HepG2 (cell line): Measurements from ENCODE around the gene AGXT. TPM values are rescaled to one million over a fixed set of nuclear protein-coding genes. Genes with fewer than 3 reads are reported as not detected.

Source experiments
- ATF7 ChIP-seq, 2 experiments: fragments of 450-650 bp in 1 of 2; sonication (generic) in 1 of 2; formaldehyde crosslinking in 1 of 2; IDR thresholded peaks; 2 replicates each; pipeline versions ENCODE4 v1.4.0 to v1.6.1; 2016 to 2020; ENCODE audit warnings: antibody characterized with exemption in 1 of 2, mild to moderate bottlenecking in 1 of 2, missing genetic modification reagents in 1 of 2
- CENPX ChIP-seq: sonication (generic); formaldehyde crosslinking; IDR thresholded peaks from 2 replicates; pipeline ENCODE4 v1.9.0; 2021; ENCODE audit warnings: mild to moderate bottlenecking, missing genetic modification reagents, moderate library complexity
- CSRNP1 ChIP-seq: sonication (generic); formaldehyde crosslinking; IDR thresholded peaks from 2 replicates; pipeline ENCODE4 v1.8.1; 2023; ENCODE audit warnings: mild to moderate bottlenecking, missing genetic modification reagents
- EP300 ChIP-seq, 3 experiments: sonication (generic) in 1 of 3; formaldehyde crosslinking in 1 of 3; IDR thresholded peaks; 2 replicates each; pipeline versions ENCODE4 v1.5.1 to v1.6.1; 2011 to 2020; ENCODE audit warnings: low read depth in 2 of 3, low read length in 2 of 3, borderline replicate concordance in 1 of 3, improper control_type of control experiment in 1 of 3, mild to moderate bottlenecking in 1 of 3, missing genetic modification reagents in 1 of 3, moderate library complexity in 1 of 3
- MATR3 ChIP-seq: sonication (generic); formaldehyde crosslinking; IDR thresholded peaks from 2 replicates; pipeline ENCODE4 v1.4.0; 2020; ENCODE audit warnings: missing genetic modification reagents
- RFX1 ChIP-seq: fragments of 450-650 bp; IDR thresholded peaks from 2 replicates; pipeline ENCODE4 v1.6.1; 2017
- SAP130 ChIP-seq: IDR thresholded peaks from 2 replicates; pipeline ENCODE4 v1.6.1; 2016; ENCODE audit warnings: low read depth
- SMYD3 ChIP-seq: sonication (generic); formaldehyde crosslinking; IDR thresholded peaks from 2 replicates; pipeline ENCODE4 v1.8.1; 2023; ENCODE audit warnings: mild to moderate bottlenecking, missing genetic modification reagents
- SP2 ChIP-seq: sonication (generic); formaldehyde crosslinking; IDR thresholded peaks from 2 replicates; pipeline ENCODE4 v1.5.1; 2020; ENCODE audit warnings: mild to moderate bottlenecking, missing genetic modification reagents
- STAT6 ChIP-seq: sonication (generic); formaldehyde crosslinking; IDR thresholded peaks from 2 replicates; pipeline ENCODE4 v1.4.0; 2020; ENCODE audit warnings: missing genetic modification reagents, mild to moderate bottlenecking, borderline replicate concordance
- ZKSCAN5 ChIP-seq: sonication (generic); formaldehyde crosslinking; IDR thresholded peaks from 2 replicates; pipeline ENCODE4 v1.5.1; 2020; ENCODE audit warnings: mild to moderate bottlenecking, missing genetic modification reagents
- ZNF124 ChIP-seq: sonication (generic); formaldehyde crosslinking; IDR thresholded peaks from 2 replicates; pipeline ENCODE4 v1.4.0; 2020; ENCODE audit warnings: missing genetic modification reagents
- ZNF136 ChIP-seq: sonication (generic); formaldehyde crosslinking; IDR thresholded peaks from 2 replicates; pipeline ENCODE4 v1.8.1; 2022; ENCODE audit warnings: low read depth, mild to moderate bottlenecking, moderate library complexity, missing genetic modification reagents
- ZNF256 ChIP-seq: sonication (generic); formaldehyde crosslinking; conservative IDR thresholded peaks from 2 replicates; pipeline ENCODE4 v1.4.0; 2020; ENCODE audit warnings: missing genetic modification reagents
- ZNF503 ChIP-seq: sonication (generic); formaldehyde crosslinking; IDR thresholded peaks from 2 replicates; pipeline ENCODE4 v1.4.0; 2020; ENCODE audit warnings: missing genetic modification reagents
- ZNF530 ChIP-seq: sonication (generic); formaldehyde crosslinking; IDR thresholded peaks from 2 replicates; pipeline ENCODE4 v1.5.0; 2020; ENCODE audit warnings: low read depth, mild to moderate bottlenecking, missing genetic modification reagents
- ZNF687 ChIP-seq: sonication (generic); formaldehyde crosslinking; IDR thresholded peaks from 2 replicates; pipeline ENCODE4 v1.5.1; 2020; ENCODE audit warnings: mild to moderate bottlenecking, missing genetic modification reagents, moderate library complexity
- ZNF749 ChIP-seq: sonication (generic); formaldehyde crosslinking; IDR thresholded peaks from 2 replicates; pipeline ENCODE4 v1.8.0; 2022; ENCODE audit warnings: mild to moderate bottlenecking, missing genetic modification reagents, moderate library complexity, borderline replicate concordance
- polyA plus RNA-seq, 8 experiments: library from polyadenylated mRNA; depleted of rRNA in 3 of 8; stranded (reverse) in 7 of 8; unstranded in 1 of 8; fragments of >200 nt; fragmentation: Illumina TruSeq in 4 of 8; extraction: Trizol in 4 of 8; gene quantifications; 2 replicates each; pipeline versions ENCODE4 v1.2.1 to v1.2.3, GENCODE V29; 2011 to 2016; ENCODE audit warnings: low read depth in 4 of 8, missing spikeins in 1 of 8, mixed read lengths in 1 of 8; ENCODE audit not compliant: insufficient read depth in 1 of 8
- total RNA-seq, 5 experiments: library from RNA; depleted of rRNA; stranded (reverse); fragments of >200 nt; fragmentation: Illumina TruSeq; extraction: Trizol; gene quantifications; 2 replicates each; pipeline ENCODE4 v1.2.3, GENCODE V29; 2016; ENCODE audit warnings: low read depth in 1 of 5

AGXT gene
- total and polyA plus RNA-seq, 2 of the 13 experiments (the other 11 are each of a cell fraction or from before 2014, with no cell fraction given) = 41.9 to 96.1 TPM

GRCh38 chr2:240876475-240877251 lies 8.0 kb downstream of the AGXT start (continued):
- peak; percentile 99 for TF ChIP-seq ZNF687 (CRISPR knock-in tag)
- no peak for TF ChIP-seq ZNF256 (CRISPR knock-in tag)
- TF ChIP-seq MATR3 (CRISPR knock-in tag) = no peak
- TF ChIP-seq SMYD3 (CRISPR knock-in tag) = peak; percentile 91
- TF ChIP-seq CSRNP1 (CRISPR knock-in tag) = no peak; the same call in 1 of the 2 replicates
- TF ChIP-seq ZNF503 = no peak
- no peak for TF ChIP-seq RFX1
- TF ChIP-seq STAT6 = peak; percentile 93
- TF ChIP-seq ZNF749 (CRISPR knock-in tag) = no peak; the same call in 1 of the 2 replicates
- no peak for TF ChIP-seq ZKSCAN5
- TF ChIP-seq SAP130 (CRISPR knock-in tag) = peak; percentile 90
- no peak for TF ChIP-seq ZNF136 (CRISPR knock-in tag)
- TF ChIP-seq SP2 (CRISPR knock-in tag) = peak; percentile 86
- no peak for TF ChIP-seq CENPX (CRISPR knock-in tag)
- TF ChIP-seq ZNF530 = no peak
- TF ChIP-seq ZNF124 = peak; percentile 75; the same call in 1 of the 2 replicates
- peak in 1 of 2 experiments; percentile 61; a peak in 2 of 4 replicates for TF ChIP-seq EP300 (IDR thresholded peaks at IDR 0.05; ENCODE audit: low read depth in 2 of 2, low read length in 2 of 2)
- peak; percentile 55 for TF ChIP-seq EP300 (CRISPR knock-in tag; IDR thresholded peaks at IDR 0.05; ENCODE audit: borderline replicate concordance)
- no peak for TF ChIP-seq ATF7 (IDR thresholded peaks at IDR 0.05)
- TF ChIP-seq ATF7 (CRISPR knock-in tag; IDR thresholded peaks at IDR 0.05) = no peak
